GM10266 (cell line): ENCODE results near the gene CDH6.

Experiments
- DNase-seq: peaks from one replicate; pipeline ENCODE4 v3.0.0; 2012; ENCODE audit errors: extremely low spot score
- TF ChIP-seq, protein P1 (sequence below): IDR thresholded peaks from 2 replicates; pipeline ENCODE4 v1.5.1; 2012; ENCODE audit warnings: mild to moderate bottlenecking, low read depth; ENCODE audit not compliant: control insufficient read depth, insufficient read depth; ENCODE audit errors: missing control alignments

Gene CDH6

GRCh38 chr5:31237174-31237573, 43.7 kb downstream of the CDH6 start:
- DNase-seq, result no peak
- TF ChIP-seq, protein P1, sequence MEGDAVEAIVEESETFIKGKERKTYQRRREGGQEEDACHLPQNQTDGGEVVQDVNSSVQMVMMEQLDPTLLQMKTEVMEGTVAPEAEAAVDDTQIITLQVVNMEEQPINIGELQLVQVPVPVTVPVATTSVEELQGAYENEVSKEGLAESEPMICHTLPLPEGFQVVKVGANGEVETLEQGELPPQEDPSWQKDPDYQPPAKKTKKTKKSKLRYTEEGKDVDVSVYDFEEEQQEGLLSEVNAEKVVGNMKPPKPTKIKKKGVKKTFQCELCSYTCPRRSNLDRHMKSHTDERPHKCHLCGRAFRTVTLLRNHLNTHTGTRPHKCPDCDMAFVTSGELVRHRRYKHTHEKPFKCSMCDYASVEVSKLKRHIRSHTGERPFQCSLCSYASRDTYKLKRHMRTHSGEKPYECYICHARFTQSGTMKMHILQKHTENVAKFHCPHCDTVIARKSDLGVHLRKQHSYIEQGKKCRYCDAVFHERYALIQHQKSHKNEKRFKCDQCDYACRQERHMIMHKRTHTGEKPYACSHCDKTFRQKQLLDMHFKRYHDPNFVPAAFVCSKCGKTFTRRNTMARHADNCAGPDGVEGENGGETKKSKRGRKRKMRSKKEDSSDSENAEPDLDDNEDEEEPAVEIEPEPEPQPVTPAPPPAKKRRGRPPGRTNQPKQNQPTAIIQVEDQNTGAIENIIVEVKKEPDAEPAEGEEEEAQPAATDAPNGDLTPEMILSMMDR, result no peak

DNA sequence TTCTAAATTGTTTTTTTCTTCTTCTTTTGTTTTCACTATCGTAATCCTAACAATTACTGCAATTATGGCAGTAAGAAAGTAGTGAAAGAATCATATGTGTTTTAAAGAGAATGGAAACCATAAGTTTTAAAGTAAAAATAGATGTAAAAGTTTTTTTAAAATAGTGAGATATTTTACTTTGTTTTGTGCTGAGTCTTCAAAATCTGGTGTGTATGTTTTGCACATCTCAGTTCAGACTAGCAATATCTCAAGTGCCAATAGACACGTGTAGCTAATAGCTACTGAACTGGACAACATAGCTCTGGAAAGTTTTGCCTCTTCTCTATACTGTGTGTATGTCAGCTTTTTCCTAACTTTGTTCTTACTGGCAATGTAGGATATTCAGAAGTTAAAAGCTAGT, 45.0 kb downstream of the CDH6 start:
- TF ChIP-seq, protein P1, result no peak
- DNase-seq, result no peak

- TF ChIP-seq, protein P1, result no peak
- DNase-seq, result no peak
Observed at GRCh38 chr5:31244921-31245320, 51.4 kb downstream of the CDH6 start.

- no peak for DNase-seq
- TF ChIP-seq, protein P1, result no peak
Observed at GRCh38 chr5:31247381-31247780, 53.9 kb downstream of the CDH6 start.

DNA sequence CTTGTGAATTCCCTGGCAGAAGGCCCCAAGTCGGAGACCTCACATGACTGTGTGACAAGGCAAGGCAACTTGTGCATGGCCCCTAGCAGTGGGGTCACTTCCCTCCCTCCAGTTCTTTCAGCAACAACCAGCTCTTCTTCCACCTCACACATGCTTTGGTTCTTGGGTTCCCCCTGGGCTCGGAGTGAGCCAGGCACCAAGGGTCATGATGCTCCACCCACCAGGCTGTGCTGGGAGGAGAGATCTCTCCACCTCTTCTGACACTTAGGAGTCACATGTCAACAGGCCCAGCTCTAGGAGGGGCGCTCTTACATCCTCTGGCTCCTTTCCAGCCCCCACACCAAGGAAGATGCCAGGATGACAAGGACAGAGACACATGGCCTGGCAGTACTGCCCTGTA, 56.7 kb downstream of the CDH6 start:
- no peak for DNase-seq
- TF ChIP-seq, protein P1, result no peak

GRCh38 chr5:31251032-31251431, 57.5 kb downstream of the CDH6 start:
- no peak for DNase-seq
- TF ChIP-seq, protein P1, result no peak

GRCh38 chr5:31255041-31255440, 61.6 kb downstream of the CDH6 start:
- DNase-seq, result no peak
- TF ChIP-seq, protein P1, result no peak

- no peak for DNase-seq
- TF ChIP-seq, protein P1, result no peak
Observed at GRCh38 chr5:31268256-31268655, 74.8 kb downstream of the CDH6 start.
